IMR-90 (cell line): ENCODE measurements around the gene CDC26. TPM values are rescaled to one million over a fixed set of nuclear protein-coding genes. Genes with fewer than 3 reads are reported as not detected.

ENCODE experiments used
- ATAC-seq: fragments of 200-7000 bp; cut with Tn5 transposase; 2 replicates; pipeline ENCODE4 v1.9.1; 2020; ENCODE audit warnings: low read depth, mild to moderate bottlenecking, moderate library complexity
- BruUV-seq: library from RNA; stranded (reverse); fragments of 400-500 nt; replicated peaks from 2 replicates; lab custom pipeline; 2021; lab: Mats Ljungman, UMichigan
- CTCF ChIA-PET: fragments of 300-600 bp; formaldehyde crosslinking; extraction: SDS; loops from one replicate; lab custom pipeline; 2021; ENCODE audit warnings: antibody characterized with exemption; lab: Yijun Ruan, JAX
- POLR2A ChIA-PET: fragments of 300-600 bp; sonication (Branson Sonifier 250); formaldehyde crosslinking; loops from one replicate; lab custom pipeline; 2022; ENCODE audit warnings: antibody characterized with exemption; ENCODE audit not compliant: unreplicated experiment; lab: Charles Lee
- DNase-seq: peaks from one replicate; pipeline ENCODE4 v3.0.0; 2013
- H2AFZ ChIP-seq: replicated peaks from 2 replicates; pipeline ENCODE3; 2013; ENCODE audit warnings: low read length, mild to moderate bottlenecking; ENCODE audit not compliant: poor library complexity
- H2AK5ac ChIP-seq: 2 replicates; pipeline ENCODE4 v1.6.1; 2013; ENCODE audit warnings: low read depth, low read length, inconsistent platforms
- H2AK9ac ChIP-seq: replicated peaks from 2 replicates; pipeline ENCODE3; 2013; ENCODE audit warnings: mild to moderate bottlenecking, low read depth, low read length, moderate library complexity; ENCODE audit not compliant: poor library complexity
- H2BK120ac ChIP-seq: 2 replicates; pipeline ENCODE4 v1.6.1; 2013; ENCODE audit warnings: low read depth, low read length, inconsistent platforms
- H2BK15ac ChIP-seq: 3 replicates; pipeline ENCODE4 v1.6.1; 2013; ENCODE audit warnings: low read depth, low read length, inconsistent platforms
- H2BK20ac ChIP-seq: 2 replicates; pipeline ENCODE4 v1.6.1; 2013; ENCODE audit warnings: low read depth, mild to moderate bottlenecking, inconsistent platforms, low read length, moderate library complexity
- H2BK5ac ChIP-seq: 2 replicates; pipeline ENCODE4 v1.6.1; 2013; ENCODE audit warnings: mild to moderate bottlenecking, low read depth, low read length, inconsistent platforms; ENCODE audit not compliant: poor library complexity, severe bottlenecking
- H3K14ac ChIP-seq: replicated peaks from 2 replicates; pipeline ENCODE4 v1.6.1; 2013; ENCODE audit warnings: low read depth, low read length, inconsistent platforms
- H3K18ac ChIP-seq: 2 replicates; pipeline ENCODE4 v1.6.1; 2013; ENCODE audit warnings: low read depth, low read length, control low read depth
- H3K23ac ChIP-seq: 2 replicates; pipeline ENCODE4 v1.6.1; 2013; ENCODE audit warnings: low read depth, low read length, inconsistent platforms
- H3K27ac ChIP-seq: 2 replicates; pipeline ENCODE4 v1.5.1; 2013; ENCODE audit warnings: mild to moderate bottlenecking, control low read depth, low read length; ENCODE audit not compliant: insufficient read depth
- H3K27me3 ChIP-seq: 2 replicates; pipeline ENCODE4 v1.6.1; 2013; ENCODE audit warnings: low read length; ENCODE audit not compliant: control insufficient read depth, insufficient read depth
- H3K36me3 ChIP-seq: 2 replicates; pipeline ENCODE4 v1.6.1; 2013; ENCODE audit warnings: low read length, mixed read lengths; ENCODE audit not compliant: control insufficient read depth, insufficient read depth
- H3K4ac ChIP-seq: 2 replicates; pipeline ENCODE4 v1.6.1; 2013; ENCODE audit warnings: low read depth, low read length, inconsistent platforms
- H3K4me1 ChIP-seq: 2 replicates; pipeline ENCODE4 v1.6.1; 2013; ENCODE audit warnings: low read length, mixed read lengths; ENCODE audit not compliant: control insufficient read depth, insufficient read depth
- H3K4me2 ChIP-seq: 2 replicates; pipeline ENCODE4 v1.6.1; 2013; ENCODE audit warnings: low read depth, mild to moderate bottlenecking, control low read depth, low read length, moderate library complexity
- H3K4me3 ChIP-seq: 2 replicates; pipeline ENCODE4 v1.5.1; 2013; ENCODE audit warnings: low read depth, mild to moderate bottlenecking, control low read depth, low read length, moderate library complexity; ENCODE audit not compliant: insufficient read depth
- H3K56ac ChIP-seq: 2 replicates; pipeline ENCODE4 v1.6.1; 2013; ENCODE audit warnings: low read length, inconsistent platforms; ENCODE audit not compliant: insufficient read depth; ENCODE audit errors: extremely low read depth
- H3K79me1 ChIP-seq, 2 experiments: 2 replicates each; pipeline ENCODE4 v1.6.1; 2013; ENCODE audit warnings: low read length in 2 of 2, inconsistent platforms in 1 of 2, low read depth in 1 of 2
- H3K9ac ChIP-seq: 2 replicates; pipeline ENCODE4 v1.6.1; 2013; ENCODE audit warnings: low read depth, low read length, control low read depth
- H3K9me1 ChIP-seq: 2 replicates; pipeline ENCODE4 v1.6.1; 2013; ENCODE audit warnings: low read length, inconsistent platforms; ENCODE audit not compliant: insufficient read depth
- H3K9me3 ChIP-seq: 2 replicates; pipeline ENCODE4 v1.6.1; 2013; ENCODE audit warnings: low read length; ENCODE audit not compliant: control insufficient read depth, insufficient read depth
- H4K20me1 ChIP-seq: 2 replicates; pipeline ENCODE4 v1.6.1; 2013; ENCODE audit warnings: low read length, inconsistent platforms; ENCODE audit not compliant: insufficient read depth
- H4K5ac ChIP-seq: 2 replicates; pipeline ENCODE4 v1.6.1; 2013; ENCODE audit warnings: mild to moderate bottlenecking, low read depth, low read length, control low read depth
- H4K8ac ChIP-seq, 2 experiments: 2 replicates each; pipeline ENCODE4 v1.6.1; 2013; ENCODE audit warnings: low read depth in 2 of 2, low read length in 2 of 2, control low read depth in 1 of 2, inconsistent platforms in 1 of 2
- H4K91ac ChIP-seq: 2 replicates; pipeline ENCODE4 v1.6.1; 2013; ENCODE audit warnings: low read depth, low read length, inconsistent platforms; ENCODE audit not compliant: insufficient read depth
- BHLHE40 ChIP-seq: fragments of 150-350 bp; IDR thresholded peaks from 2 replicates; pipeline ENCODE4 v1.6.1; 2016; ENCODE audit warnings: mild to moderate bottlenecking, low read depth, low read length
- CEBPB ChIP-seq: IDR thresholded peaks from 2 replicates; pipeline ENCODE4 v1.6.1; 2012; ENCODE audit warnings: low read depth, low read length, improper control_type of control experiment
- CHD1 ChIP-seq: IDR thresholded peaks from 2 replicates; pipeline ENCODE4 v1.6.1; 2012; ENCODE audit warnings: low read depth, low read length, improper control_type of control experiment
- CTCF ChIP-seq: conservative IDR thresholded peaks from 2 replicates; pipeline ENCODE4 v1.5.1; 2012; ENCODE audit warnings: mild to moderate bottlenecking, low read depth, low read length, improper control_type of control experiment
- ELK1 ChIP-seq: fragments of 150-350 bp; IDR thresholded peaks from 2 replicates; pipeline ENCODE4 v1.6.1; 2016; ENCODE audit warnings: low read depth, mild to moderate bottlenecking, low read length, moderate library complexity, borderline replicate concordance
- FOS ChIP-seq: fragments of 150-350 bp; IDR thresholded peaks from 2 replicates; pipeline ENCODE4 v1.6.1; 2016; ENCODE audit warnings: low read depth, low read length
- MAFK ChIP-seq: IDR thresholded peaks from 2 replicates; pipeline ENCODE4 v1.6.1; 2012; ENCODE audit warnings: low read depth, low read length, improper control_type of control experiment
- MAZ ChIP-seq: IDR thresholded peaks from 2 replicates; pipeline ENCODE4 v1.6.1; 2012; ENCODE audit warnings: low read depth, mild to moderate bottlenecking, low read length, improper control_type of control experiment, moderate library complexity, borderline replicate concordance
- MXI1 ChIP-seq: IDR thresholded peaks from 2 replicates; pipeline ENCODE4 v1.6.1; 2012; ENCODE audit warnings: low read depth, mild to moderate bottlenecking, low read length, moderate library complexity, borderline replicate concordance
- NFE2L2 ChIP-seq: fragments of 150-350 bp; IDR thresholded peaks from 2 replicates; pipeline ENCODE4 v1.6.1; 2016; ENCODE audit warnings: low read depth, mild to moderate bottlenecking, low read length
- POLR2A ChIP-seq: IDR thresholded peaks from 2 replicates; pipeline ENCODE4 v1.6.1; 2012; ENCODE audit warnings: mild to moderate bottlenecking, low read depth, low read length
- RAD21 ChIP-seq: IDR thresholded peaks from 2 replicates; pipeline ENCODE4 v1.6.1; 2012; ENCODE audit warnings: low read length, improper control_type of control experiment
- RCOR1 ChIP-seq: IDR thresholded peaks from 2 replicates; pipeline ENCODE4 v1.6.1; 2012; ENCODE audit warnings: mild to moderate bottlenecking, low read length, improper control_type of control experiment; ENCODE audit not compliant: insufficient replicate concordance
- RFX5 ChIP-seq: IDR thresholded peaks from 2 replicates; pipeline ENCODE4 v1.8.0; 2012; ENCODE audit warnings: low read depth, mild to moderate bottlenecking, low read length, moderate library complexity
- SMC3 ChIP-seq: fragments of 150-350 bp; IDR thresholded peaks from 2 replicates; pipeline ENCODE4 v1.6.1; 2016; ENCODE audit warnings: low read depth, mild to moderate bottlenecking, antibody characterized with exemption, low read length, moderate library complexity
- USF2 ChIP-seq: fragments of 150-350 bp; IDR thresholded peaks from 2 replicates; pipeline ENCODE4 v1.6.1; 2017; ENCODE audit warnings: mild to moderate bottlenecking, antibody characterized with exemption, low read length, low read depth
- WGBS, 2 experiments: methylation state at CpG; one replicate each; pipeline versions ENCODE4 v1.1.5 to v1.1.7; 2013; ENCODE audit warnings: missing lambda C conversion rate in 2 of 2; ENCODE audit not compliant: insufficient read length in 1 of 2; ENCODE audit errors: extremely low coverage in 2 of 2; 5-methylcytosine and 5-hydroxymethylcytosine counted together
- dilution Hi-C: fragments of 300-500 bp; cut with HindIII; formaldehyde crosslinking; loops from one replicate; pipeline ENCODE4 v1.14.3; 2018; ENCODE audit warnings: low sequenced_read_pairs; ENCODE audit not compliant: unreplicated experiment
- in situ Hi-C: fragments of 300-500 bp; cut with MboI; formaldehyde crosslinking; loops from 3 replicates; pipeline ENCODE4 v1.14.3; 2019; ENCODE audit warnings: low sequenced_read_pairs, inconsistent platforms, mixed read lengths
- intact Hi-C: fragments of 100-400 bp; cut with micrococcal nuclease; formaldehyde crosslinking; loops from 2 replicates; pipeline ENCODE4 v1.10.0; 2022
- polyA plus RNA-seq, 3 experiments: library from polyadenylated mRNA; depleted of rRNA; stranded (reverse); fragments of >200 nt; gene quantifications; 2 replicates each; pipeline ENCODE4 v1.2.3, GENCODE V29; 2012; ENCODE audit warnings: low replicate concordance in 1 of 3
- total RNA-seq: library from RNA; depleted of rRNA; stranded (reverse); fragments of >200 nt; gene quantifications from 2 replicates; pipeline ENCODE4 v1.2.3, GENCODE V29; 2012

CDC26 gene
- total and polyA plus RNA-seq, 2 of the 4 experiments (the other 2 are of a cell fraction): 16.5 to 32.7 TPM

- no peak overlapping the region for H2AK5ac ChIP-seq
- H4K91ac ChIP-seq: no peak overlapping the region
- BruUV-seq: no TSS peak
- no peak overlapping the region for H3K4me3 ChIP-seq
- H4K20me1 ChIP-seq: no peaks in the 10 kb centered on the region
- H4K8ac ChIP-seq: no peak overlapping the region
- DNase-seq (no peak), ATAC-seq (no peak)
- no peak overlapping the region for H3K27ac ChIP-seq
- no peak overlapping the region for H2BK5ac ChIP-seq
- peaks cover 2% of the 10 kb centered on the region; the same call in 1 of the 2 replicates for H3K9me3 ChIP-seq
- no peak overlapping the region for H3K9ac ChIP-seq
- TF ChIP-seq CHD1: no peak
- TF ChIP-seq CTCF: no peak
- TF ChIP-seq FOS: no peak
- TF ChIP-seq RFX5: no peak
- TF ChIP-seq MAFK: no peak
- no peak for TF ChIP-seq MAZ
- no peak for TF ChIP-seq CEBPB
- TF ChIP-seq RAD21: no peak
- TF ChIP-seq MXI1: no peak
- no peak for TF ChIP-seq RCOR1
- TF ChIP-seq BHLHE40: no peak
- TF ChIP-seq POLR2A: no peak
- TF ChIP-seq SMC3: no peak
- TF ChIP-seq USF2: no peak
- no peak for TF ChIP-seq NFE2L2
- TF ChIP-seq ELK1: no peak
- H3K79me1 ChIP-seq: no peaks in the 10 kb centered on the region
- CTCF ChIA-PET: no interaction called here
- H3K56ac ChIP-seq: no peak overlapping the region
- no peak overlapping the region; the same call in 1 of the 2 replicates for H3K14ac ChIP-seq
- POLR2A ChIA-PET: no interaction called here
- intact Hi-C loops (no loop called here), in situ Hi-C loops (no loop called here), dilution Hi-C loops (no loop called here)
- no peak overlapping the region for H2BK120ac ChIP-seq
- H2BK20ac ChIP-seq: no peak overlapping the region
- H3K23ac ChIP-seq: no peak overlapping the region
- H3K4me1 ChIP-seq: no peaks in the 10 kb centered on the region
- H3K4me2 ChIP-seq: no peak overlapping the region
- no CpG with 5 or more reads among the region's 2 CpGs for WGBS, 2 experiments
- H4K5ac ChIP-seq: no peak overlapping the region
- H3K9me1 ChIP-seq: no peaks in the 10 kb centered on the region
- H3K4ac ChIP-seq: no peak overlapping the region
- no peak overlapping the region for H3K18ac ChIP-seq
- H3K36me3 ChIP-seq: no peaks in the 10 kb centered on the region
- no peak overlapping the region for H2AK9ac ChIP-seq
- no peak overlapping the region for H2BK15ac ChIP-seq
- H2AFZ ChIP-seq: no peak overlapping the region
- peaks cover 12% of the 10 kb centered on the region for H3K27me3 ChIP-seq
Measured at GRCh38 chr9:113319054-113319453, 43.7 kb upstream of the CDC26 start.
